Epithelial cell of prostate (primary cell): ENCODE results near the gene SLC9B2.
"Not testable (repeated sequence)": the region's sequence is repeated elsewhere in the genome, so short reads cannot be mapped to it uniquely, and the experiment has no call there.

Experiments
- DNase-seq: peaks from one replicate; pipeline ENCODE4 v3.0.0-alpha.2; 2011; ENCODE audit warnings: low read depth, low spot score
- H3K27ac ChIP-seq: fragments of 450-650 bp; 2 replicates; pipeline ENCODE4 v1.5.1; 2017; ENCODE audit warnings: mild to moderate bottlenecking

The SLC9B2 gene

GRCh38 chr4:103024996-103025395 lies 51.6 kb downstream of the SLC9B2 start:
- no peak overlapping the region for H3K27ac ChIP-seq
- no peak for DNase-seq

- H3K27ac ChIP-seq: no peak overlapping the region
- no peak for DNase-seq
Observed at GRCh38 chr4:103021120-103021519, 55.4 kb downstream of the SLC9B2 start.

- DNase-seq: peak; percentile 89
- peak within 1 kb of the TSS; percentile 87 for H3K27ac ChIP-seq
Observed at GRCh38 chr4:103019308-103020124, 57.0 kb downstream of the SLC9B2 start, which contains the start of gene SLC9B1. SLC9B1 (minus strand) TSS chr4:103019705; CDS start chr4:102991711, 27,994 bp downstream.

GRCh38 chr4:103018391-103019307 lies 57.9 kb downstream of the SLC9B2 start:
- peak overlapping the region; percentile 87 for H3K27ac ChIP-seq
- no peak for DNase-seq

DNA sequence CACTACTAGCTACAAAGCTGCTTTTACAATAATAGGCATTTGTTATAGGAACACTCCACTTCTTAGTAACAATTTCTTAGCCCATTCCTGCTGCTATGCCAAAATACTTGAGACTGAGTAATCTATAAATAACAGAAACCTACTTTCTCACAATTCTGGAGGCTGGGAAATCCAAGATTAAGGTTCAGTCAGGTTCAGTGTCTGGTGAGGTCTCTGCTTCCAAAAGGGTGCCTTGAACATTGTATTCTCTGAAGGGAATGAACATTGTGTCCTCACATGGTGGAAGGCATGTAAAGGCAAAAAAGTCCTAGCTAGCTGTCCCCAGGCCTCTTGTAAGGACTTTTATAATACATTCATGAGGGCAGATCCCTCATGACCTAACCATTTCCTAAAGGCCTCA lies 64.0 kb downstream of the SLC9B2 start:
- no peak for DNase-seq
- no peak overlapping the region for H3K27ac ChIP-seq

GRCh38 chr4:103012060-103012459 lies 64.5 kb downstream of the SLC9B2 start:
- DNase-seq: no peak
- peak overlapping the region; percentile 24 for H3K27ac ChIP-seq

DNA sequence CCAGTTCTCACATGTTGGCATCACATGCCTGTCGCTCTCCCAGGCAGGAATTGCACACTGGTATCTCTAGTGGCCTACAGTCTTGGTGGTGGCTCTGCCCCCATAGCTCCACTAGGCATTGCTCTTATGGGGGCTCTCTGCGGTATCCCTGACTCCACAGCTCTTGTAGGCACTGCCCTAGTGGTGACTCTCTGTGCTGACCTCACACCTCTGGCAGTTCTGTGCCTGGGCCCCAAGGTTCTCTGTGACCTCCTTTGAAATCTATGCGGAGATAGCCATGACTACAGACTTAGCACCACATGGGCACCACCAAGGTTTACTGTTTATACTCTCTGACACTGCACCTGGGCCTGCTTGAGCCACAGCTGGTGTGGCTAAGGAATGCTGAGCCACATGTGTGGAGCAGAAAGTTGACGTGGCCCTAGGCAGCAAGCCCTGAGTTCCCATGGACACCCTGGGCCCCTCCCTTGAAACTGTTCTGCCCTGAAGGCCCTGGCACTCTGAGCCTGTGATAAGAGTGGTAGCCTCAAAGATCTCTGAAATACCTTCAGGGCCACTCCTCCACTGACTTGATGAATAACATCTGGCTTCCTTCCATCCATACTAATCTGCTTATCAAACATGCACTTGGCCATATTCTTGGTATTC lies 65.1 kb downstream of the SLC9B2 start:
- H3K27ac ChIP-seq: peak overlapping the region; percentile 24
- peak; percentile 45 for DNase-seq

- no peak for DNase-seq
- no peak overlapping the region for H3K27ac ChIP-seq
Observed at GRCh38 chr4:103010804-103011203, 65.8 kb downstream of the SLC9B2 start.

GRCh38 chr4:103008875-103009729 lies 67.5 kb downstream of the SLC9B2 start:
- no peak for DNase-seq
- H3K27ac ChIP-seq: no peak overlapping the region

GRCh38 chr4:103002551-103002950 lies 74.0 kb downstream of the SLC9B2 start:
- DNase-seq: no peak
- no peak overlapping the region for H3K27ac ChIP-seq

- no peak for DNase-seq
- no peak overlapping the region for H3K27ac ChIP-seq
Observed at GRCh38 chr4:102994803-102995202, 81.8 kb downstream of the SLC9B2 start.

DNA sequence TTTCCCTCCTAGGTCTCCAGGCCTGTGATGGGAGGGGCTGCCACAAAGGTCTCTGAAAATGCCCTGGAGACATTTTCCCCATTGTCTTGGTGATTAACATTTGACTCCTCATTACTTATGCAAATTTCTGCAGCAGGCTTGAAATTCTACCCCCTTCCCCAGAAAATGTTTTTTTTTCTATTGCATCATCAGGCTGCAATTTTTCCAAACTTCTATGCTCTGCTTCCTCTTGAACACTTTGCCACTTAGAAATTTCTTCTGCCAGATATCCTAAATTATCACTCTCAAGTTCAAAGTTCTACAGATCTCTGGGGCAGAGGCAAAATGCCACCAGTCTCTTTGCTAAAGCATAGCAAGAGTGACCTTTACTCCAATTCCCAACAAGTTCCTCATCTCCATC lies 82.6 kb downstream of the SLC9B2 start:
- H3K27ac ChIP-seq, DNase-seq: not testable (repeated sequence)

DNA sequence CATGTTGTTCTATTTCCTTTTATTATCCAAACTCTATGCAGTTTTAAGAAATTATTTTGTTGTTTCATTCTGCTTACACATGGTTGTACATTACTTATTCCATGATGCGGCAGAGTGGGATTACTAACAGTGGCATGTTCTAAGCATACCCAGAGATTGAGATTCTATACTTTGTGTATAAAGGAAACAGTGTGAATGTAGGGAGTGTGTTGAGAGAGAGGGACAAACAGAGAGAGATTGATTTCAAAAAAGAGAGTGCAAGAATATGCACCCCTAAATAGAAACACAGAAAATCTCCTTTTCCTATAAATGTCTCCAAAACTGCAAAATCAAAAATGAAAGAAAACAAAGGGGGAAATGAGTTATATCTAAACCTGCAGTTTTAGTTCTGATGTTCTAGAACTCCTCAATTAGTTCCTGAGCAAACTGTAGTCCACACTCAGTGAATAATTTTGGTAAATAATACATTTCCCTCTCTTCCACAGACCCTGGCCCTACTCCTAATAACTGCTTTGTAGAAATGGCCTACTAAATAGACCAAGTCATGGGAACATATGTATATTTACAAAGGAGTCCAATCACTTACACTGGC lies 88.0 kb downstream of the SLC9B2 start:
- DNase-seq: no peak
- no peak overlapping the region for H3K27ac ChIP-seq

GRCh38 chr4:102981005-102981404 lies 95.6 kb downstream of the SLC9B2 start:
- H3K27ac ChIP-seq: no peak overlapping the region
- no peak for DNase-seq
